MCF 10A (cell line): ENCODE measurements around the gene CHST11. TPM values are rescaled to one million over a fixed set of nuclear protein-coding genes. Genes with fewer than 3 reads are reported as not detected.

ENCODE experiments used
- BruUV-seq: library from RNA; stranded (reverse); fragments of 400-500 nt; replicated peaks from 2 replicates; lab custom pipeline; 2021; lab: Mats Ljungman, UMichigan
- CTCF ChIA-PET: fragments of 300-600 bp; sonication (Branson Sonifier 250); formaldehyde crosslinking; extraction: SDS; loops from one replicate; lab custom pipeline; 2021; ENCODE audit warnings: antibody characterized with exemption, inconsistent platforms; lab: Yijun Ruan, JAX
- POLR2A ChIA-PET: fragments of 300-600, 350-650 bp; sonication (Branson Sonifier 250); formaldehyde crosslinking; extraction: SDS; loops from one replicate; lab custom pipeline; 2020; ENCODE audit warnings: antibody characterized with exemption, inconsistent platforms; lab: Yijun Ruan, JAX
- DNase-seq: peaks from one replicate; pipeline ENCODE4 v3.0.0-alpha.2; 2018; ENCODE audit not compliant: unreplicated experiment
- H3K27ac Mint-ChIP-seq: one replicate; pipeline ENCODE4 v1.8.0; 2022; ENCODE audit warnings: mild to moderate bottlenecking, low read depth, mixed read lengths; ENCODE audit not compliant: unreplicated experiment
- H3K27me3 Mint-ChIP-seq: one replicate; pipeline ENCODE4 v1.8.0; 2022; ENCODE audit warnings: mixed read lengths; ENCODE audit not compliant: insufficient read depth, unreplicated experiment
- H3K36me3 Mint-ChIP-seq: one replicate; pipeline ENCODE4 v1.8.0; 2022; ENCODE audit warnings: mild to moderate bottlenecking, moderate library complexity, mixed read lengths; ENCODE audit not compliant: insufficient read depth, unreplicated experiment
- H3K4me1 Mint-ChIP-seq: one replicate; pipeline ENCODE4 v1.8.0; 2022; ENCODE audit warnings: mixed read lengths; ENCODE audit not compliant: insufficient read depth, unreplicated experiment
- H3K4me3 Mint-ChIP-seq: one replicate; pipeline ENCODE4 v1.8.0; 2022; ENCODE audit warnings: mild to moderate bottlenecking, moderate library complexity, mixed read lengths; ENCODE audit not compliant: unreplicated experiment
- H3K9me3 Mint-ChIP-seq: one replicate; pipeline ENCODE4 v1.8.0; 2022; ENCODE audit warnings: mixed read lengths; ENCODE audit not compliant: unreplicated experiment
- CTCF ChIP-seq: fragments of 200-600 bp; IDR thresholded peaks from one replicate; pipeline ENCODE4 v1.8.0; 2022; ENCODE audit warnings: antibody characterized with exemption, mild to moderate bottlenecking; ENCODE audit not compliant: unreplicated experiment
- intact Hi-C: fragments of 100-400 bp; cut with micrococcal nuclease; formaldehyde crosslinking; loops from 2 replicates; pipeline ENCODE4 v1.14.1; 2022
- total RNA-seq: library from RNA; stranded (reverse); gene quantifications from 2 replicates; pipeline ENCODE4 v1.2.3, GENCODE V29; 2022

Gene CHST11
- total RNA-seq, 1 experiment from 2014 or later: 5.3 TPM

- ChIA-PET POLR2A (no interaction called here), CTCF (no interaction called here)
- no peak for TF ChIP-seq CTCF
- BruUV-seq: no TSS peak
- H3K4me3 Mint-ChIP-seq: no peak overlapping the region
- intact Hi-C loops: no loop called here
- no peak overlapping the region for H3K27ac Mint-ChIP-seq
- peaks cover 9% of the 10 kb centered on the region for H3K4me1 Mint-ChIP-seq
- H3K9me3 Mint-ChIP-seq: no peaks in the 10 kb centered on the region
- no peak for DNase-seq
- peaks cover 8% of the 10 kb centered on the region for H3K36me3 Mint-ChIP-seq
- H3K27me3 Mint-ChIP-seq: no peaks in the 10 kb centered on the region
Observed at GRCh38 chr12:104707794-104708558, 251.2 kb downstream of the CHST11 start.

GRCh38 chr12:104708891-104709290, 252.1 kb downstream of the CHST11 start:
- Mint-ChIP-seq H3K4me1 (peaks cover 9% of the 10 kb centered on the region), H3K36me3 (peaks cover 13% of the 10 kb centered on the region), H3K9me3 (no peaks in the 10 kb centered on the region), H3K27ac (no peak overlapping the region), H3K4me3 (no peak overlapping the region), H3K27me3 (no peaks in the 10 kb centered on the region)
- TF ChIP-seq CTCF: no peak
- ChIA-PET CTCF (interaction anchor here (1.3 kb wide), 1 partner anchor 11 kb away, joined by 3 read pairs; no protein-coding TSS in a partner anchor), POLR2A (no interaction called here)
- intact Hi-C loops: no loop called here
- no peak for DNase-seq
- no TSS peak for BruUV-seq

GRCh38 chr12:104709692-104710435, 253.1 kb downstream of the CHST11 start:
- Mint-ChIP-seq H3K4me3 (no peak overlapping the region), H3K27ac (no peak overlapping the region), H3K36me3 (peaks cover 13% of the 10 kb centered on the region), H3K4me1 (peaks cover 9% of the 10 kb centered on the region), H3K9me3 (no peaks in the 10 kb centered on the region), H3K27me3 (no peaks in the 10 kb centered on the region)
- BruUV-seq: no TSS peak
- ChIA-PET CTCF (interaction anchor here (1.3 kb wide), 1 partner anchor 12 kb away, joined by 3 read pairs; no protein-coding TSS in a partner anchor), POLR2A (no interaction called here)
- no peak for TF ChIP-seq CTCF
- intact Hi-C loops: no loop called here
- peak; percentile 12 for DNase-seq
